Esophagus squamous epithelium (tissue), 4 donors: Measurements from ENCODE around the gene COL20A1.

Experiments used
- POLR2A ChIP-seq, 4 donors: fragments of 450-650 bp; IDR thresholded peaks; one replicate each; pipeline ENCODE4 v1.6.1; 2017; ENCODE audit warnings: antibody characterized with exemption in 4 of 4, mild to moderate bottlenecking in 4 of 4, moderate library complexity in 3 of 4
- TF ChIP-seq, protein P1 (sequence below), 6 experiments: fragments of 450-650 bp in 4 of 6; fragments of 200-600 bp in 2 of 6; sonication (generic) in 2 of 6; IDR thresholded peaks; one replicate each; pipeline ENCODE4 v1.5.1; 2016 to 2019; ENCODE audit warnings: antibody characterized with exemption in 6 of 6, mild to moderate bottlenecking in 4 of 6, moderate library complexity in 4 of 6

DNA sequence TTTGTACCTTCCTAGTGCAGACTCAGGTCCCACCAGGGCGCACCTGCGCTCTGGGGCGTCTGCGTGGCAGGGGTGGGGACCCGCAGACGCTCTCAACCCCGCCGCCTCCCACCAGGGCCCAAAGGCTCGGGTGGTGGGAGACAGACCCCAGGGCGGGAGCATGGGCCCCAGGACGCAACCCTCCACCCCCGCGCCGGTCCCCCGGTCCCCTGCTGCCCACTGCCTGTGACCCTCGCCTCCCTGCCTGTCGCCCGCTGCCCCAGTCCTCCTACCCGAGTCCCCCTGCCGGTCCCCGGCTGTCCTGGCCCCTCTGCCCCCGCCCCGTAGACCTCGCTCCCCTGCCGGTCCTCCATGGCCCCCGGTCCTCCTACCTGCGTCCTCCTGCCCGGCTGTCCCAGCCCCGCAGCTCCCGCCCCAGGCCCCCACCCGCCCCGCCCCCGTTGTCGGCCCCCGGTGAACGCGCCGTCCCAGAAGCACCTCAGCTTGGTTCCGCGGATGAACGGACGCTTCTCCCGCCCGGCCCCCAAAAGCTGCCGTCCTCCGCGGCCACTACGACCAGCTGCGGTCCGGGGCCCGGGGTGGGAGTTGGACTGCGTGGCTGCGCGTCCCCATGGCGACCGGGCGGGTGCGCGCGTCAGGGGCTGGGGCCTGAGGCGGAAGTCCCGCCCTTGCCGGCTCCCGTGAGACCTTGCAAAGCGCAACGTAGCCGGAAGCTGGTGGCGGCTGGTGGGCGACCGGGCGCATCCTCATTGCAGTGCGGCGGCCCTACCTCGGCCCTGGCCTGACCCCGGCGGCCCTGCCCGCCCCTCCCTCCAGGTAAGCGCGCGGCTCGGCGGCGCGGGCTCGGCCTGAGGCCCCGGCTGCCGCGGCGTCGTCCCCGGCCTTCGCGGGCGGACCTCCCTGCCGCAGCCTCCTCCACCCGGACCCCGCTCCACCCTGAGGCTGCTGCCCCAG lies 20.6 kb upstream of the COL20A1 start, which contains the start of gene ARFGAP1:
- TF ChIP-seq, protein P1, sequence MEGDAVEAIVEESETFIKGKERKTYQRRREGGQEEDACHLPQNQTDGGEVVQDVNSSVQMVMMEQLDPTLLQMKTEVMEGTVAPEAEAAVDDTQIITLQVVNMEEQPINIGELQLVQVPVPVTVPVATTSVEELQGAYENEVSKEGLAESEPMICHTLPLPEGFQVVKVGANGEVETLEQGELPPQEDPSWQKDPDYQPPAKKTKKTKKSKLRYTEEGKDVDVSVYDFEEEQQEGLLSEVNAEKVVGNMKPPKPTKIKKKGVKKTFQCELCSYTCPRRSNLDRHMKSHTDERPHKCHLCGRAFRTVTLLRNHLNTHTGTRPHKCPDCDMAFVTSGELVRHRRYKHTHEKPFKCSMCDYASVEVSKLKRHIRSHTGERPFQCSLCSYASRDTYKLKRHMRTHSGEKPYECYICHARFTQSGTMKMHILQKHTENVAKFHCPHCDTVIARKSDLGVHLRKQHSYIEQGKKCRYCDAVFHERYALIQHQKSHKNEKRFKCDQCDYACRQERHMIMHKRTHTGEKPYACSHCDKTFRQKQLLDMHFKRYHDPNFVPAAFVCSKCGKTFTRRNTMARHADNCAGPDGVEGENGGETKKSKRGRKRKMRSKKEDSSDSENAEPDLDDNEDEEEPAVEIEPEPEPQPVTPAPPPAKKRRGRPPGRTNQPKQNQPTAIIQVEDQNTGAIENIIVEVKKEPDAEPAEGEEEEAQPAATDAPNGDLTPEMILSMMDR (IDR thresholded peaks at IDR 0.05), result no peak
- peak in 3 of 4 donors; percentile 45 to 66 (median 64) for TF ChIP-seq POLR2A (IDR thresholded peaks at IDR 0.05)
